Mesothelial cell of epicardium (in vitro differentiated cells): ENCODE data around the gene OSBPL5. TPM values are rescaled to one million over a fixed set of nuclear protein-coding genes. Genes with fewer than 3 reads are reported as not detected.

Experiments
- DNase-seq, 2 experiments: peaks; one replicate each; pipeline ENCODE4 v3.0.0; 2021; ENCODE audit warnings: low spot score in 2 of 2; ENCODE audit not compliant: unreplicated experiment in 2 of 2
- H3K27ac Mint-ChIP-seq: 2 replicates; pipeline ENCODE4 v1.8.0; 2021; ENCODE audit warnings: mixed read lengths
- H3K27me3 Mint-ChIP-seq: 2 replicates; pipeline ENCODE4 v1.8.0; 2021; ENCODE audit warnings: low read depth, mixed read lengths
- H3K36me3 Mint-ChIP-seq: 2 replicates; pipeline ENCODE4 v1.8.0; 2021; ENCODE audit warnings: mixed read lengths
- H3K4me1 Mint-ChIP-seq: 2 replicates; pipeline ENCODE4 v1.8.0; 2021; ENCODE audit warnings: mixed read lengths
- H3K4me3 Mint-ChIP-seq: 2 replicates; pipeline ENCODE4 v1.8.0; 2021; ENCODE audit warnings: mild to moderate bottlenecking, moderate library complexity, mixed read lengths
- H3K9me3 Mint-ChIP-seq: 2 replicates; pipeline ENCODE4 v1.8.0; 2021; ENCODE audit warnings: mixed read lengths
- CTCF ChIP-seq: fragments of 200-600 bp; sonication (generic); IDR thresholded peaks from one replicate; pipeline ENCODE4 v1.5.0; 2021; ENCODE audit warnings: antibody characterized with exemption; ENCODE audit not compliant: unreplicated experiment
- total RNA-seq: library from RNA; stranded (reverse); gene quantifications from 3 replicates; pipeline ENCODE4 v1.2.1, GENCODE V29; 2021

The OSBPL5 gene
- total RNA-seq, 1 donor from 2014 or later, result 37.1 TPM

- H3K27me3 Mint-ChIP-seq, result peaks cover 5% of the 10 kb centered on the region
- no peaks in the 10 kb centered on the region for H3K9me3 Mint-ChIP-seq
- peaks cover 81% of the 10 kb centered on the region for H3K4me1 Mint-ChIP-seq
- TF ChIP-seq CTCF, result no peak
- H3K27ac Mint-ChIP-seq, result peak overlapping the region; percentile 77
- DNase-seq, result no peak
- no peak overlapping the region for H3K4me3 Mint-ChIP-seq
- peaks cover 1% of the 10 kb centered on the region for H3K36me3 Mint-ChIP-seq
These were observed 8.3 kb downstream of the OSBPL5 start for GRCh38 chr11:3156661-3157311.

- H3K4me1 Mint-ChIP-seq, result peaks cover 77% of the 10 kb centered on the region
- H3K27ac Mint-ChIP-seq, result peak overlapping the region; percentile 77
- peak overlapping the region; percentile 26 for H3K4me3 Mint-ChIP-seq
These were observed 8.8 kb downstream of the OSBPL5 start for GRCh38 chr11:3156282-3156660.

GRCh38 chr11:3155691-3156258 lies 9.3 kb downstream of the OSBPL5 start:
- Mint-ChIP-seq H3K36me3 (peaks cover 1% of the 10 kb centered on the region), H3K4me3 (peak overlapping the region; percentile 26), H3K9me3 (no peaks in the 10 kb centered on the region), H3K27me3 (no peaks in the 10 kb centered on the region), H3K4me1 (peaks cover 72% of the 10 kb centered on the region), H3K27ac (peak overlapping the region; percentile 79)
- DNase-seq, result no peak
- TF ChIP-seq CTCF, result no peak

More at GRCh38 chr11:3156282-3156660, 8.8 kb downstream of the OSBPL5 start:
- peaks cover 4% of the 10 kb centered on the region for H3K27me3 Mint-ChIP-seq
- peaks cover 1% of the 10 kb centered on the region for H3K36me3 Mint-ChIP-seq
- no peak for TF ChIP-seq CTCF
- DNase-seq, result no peak
- H3K9me3 Mint-ChIP-seq, result no peaks in the 10 kb centered on the region

- peaks cover 67% of the 10 kb centered on the region for H3K4me1 Mint-ChIP-seq
- no peak overlapping the region for H3K27ac Mint-ChIP-seq
- H3K4me3 Mint-ChIP-seq, result no peak overlapping the region
- DNase-seq, result no peak
- H3K9me3 Mint-ChIP-seq, result no peaks in the 10 kb centered on the region
- H3K27me3 Mint-ChIP-seq, result no peaks in the 10 kb centered on the region
- no peak for TF ChIP-seq CTCF
- peaks cover 1% of the 10 kb centered on the region for H3K36me3 Mint-ChIP-seq
These were observed 9.9 kb downstream of the OSBPL5 start for GRCh38 chr11:3155216-3155615.

- Mint-ChIP-seq H3K36me3 (peaks cover 1% of the 10 kb centered on the region), H3K4me1 (peaks cover 60% of the 10 kb centered on the region), H3K4me3 (no peak overlapping the region), H3K9me3 (no peaks in the 10 kb centered on the region), H3K27me3 (peaks cover 3% of the 10 kb centered on the region), H3K27ac (peak overlapping the region; percentile 69)
- no peak for DNase-seq
- no peak for TF ChIP-seq CTCF
These were observed 11.0 kb downstream of the OSBPL5 start for GRCh38 chr11:3154001-3154599.
